Central memory CD4-positive, alpha-beta T cell (primary cell): ENCODE measurements around the gene ILDR2.

ENCODE experiments used
- DNase-seq: peaks from one replicate; pipeline ENCODE4 v3.0.0; 2022

The ILDR2 gene

GRCh38 chr1:166924823-166925541 is 50.4 kb downstream of the ILDR2 start:
- no peak for DNase-seq

- no peak for DNase-seq
Observed at GRCh38 chr1:166920561-166921475, 54.5 kb downstream of the ILDR2 start.

- DNase-seq = no peak
Observed at GRCh38 chr1:166918956-166919316, 56.4 kb downstream of the ILDR2 start.

DNA sequence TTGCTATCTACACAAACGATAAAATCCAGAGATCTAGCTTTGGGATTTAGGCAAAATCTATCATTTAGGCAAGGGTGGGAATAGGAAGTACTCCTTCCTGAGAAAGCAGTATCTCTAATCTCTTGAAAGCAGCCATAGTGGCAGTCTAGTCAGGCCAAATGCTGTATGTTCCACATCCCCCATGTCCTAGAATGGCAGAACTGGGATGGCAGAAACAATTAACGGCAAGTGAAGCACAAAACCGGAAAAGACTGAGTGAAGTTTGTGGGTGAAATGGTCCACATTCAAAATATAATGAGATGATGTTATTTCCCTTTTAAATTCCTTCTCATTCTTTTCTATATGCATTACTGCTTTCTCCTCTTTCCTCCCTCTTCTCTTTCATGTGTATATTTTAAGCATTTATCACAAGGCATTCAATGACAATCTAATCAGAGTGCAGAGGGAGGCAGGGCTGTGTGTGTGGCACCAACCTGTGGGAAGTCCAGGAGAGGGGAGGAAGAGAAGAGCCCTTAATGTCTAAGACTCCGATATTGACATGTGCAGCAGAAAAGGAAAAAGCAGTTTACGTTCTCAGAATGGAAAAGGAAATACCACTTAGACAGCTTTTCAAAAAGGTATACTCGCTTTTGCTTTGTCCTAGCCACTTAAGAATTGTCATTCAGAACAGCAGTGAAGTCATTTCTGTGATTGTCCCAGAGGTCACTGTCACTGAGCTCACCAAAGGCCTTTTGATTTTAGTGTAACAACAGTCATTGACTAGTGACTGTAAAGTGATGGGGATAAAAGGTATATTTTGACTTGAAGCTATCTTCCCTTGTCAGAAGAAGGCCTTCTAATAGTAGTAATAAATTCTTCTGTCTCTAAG is 57.0 kb downstream of the ILDR2 start:
- no peak for DNase-seq

DNA sequence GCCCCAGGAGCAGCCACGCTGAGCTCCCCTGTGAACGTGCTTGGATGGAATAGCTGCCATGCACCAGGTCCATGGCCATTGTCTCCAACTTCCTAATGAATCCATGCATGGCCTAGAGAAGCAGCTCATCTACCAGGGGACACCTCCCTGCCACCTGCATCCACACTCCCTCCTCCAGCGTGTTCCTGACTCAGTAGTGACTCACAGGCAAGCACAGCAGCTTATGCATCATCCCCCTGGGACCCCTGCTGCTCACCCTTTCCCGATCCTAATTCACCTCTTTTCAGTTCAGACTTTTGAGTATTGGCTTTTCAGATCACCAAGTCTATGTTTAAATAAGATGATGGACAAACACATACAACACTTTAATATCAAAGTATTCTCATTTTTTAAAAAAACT is 59.4 kb downstream of the ILDR2 start:
- no peak for DNase-seq

DNA sequence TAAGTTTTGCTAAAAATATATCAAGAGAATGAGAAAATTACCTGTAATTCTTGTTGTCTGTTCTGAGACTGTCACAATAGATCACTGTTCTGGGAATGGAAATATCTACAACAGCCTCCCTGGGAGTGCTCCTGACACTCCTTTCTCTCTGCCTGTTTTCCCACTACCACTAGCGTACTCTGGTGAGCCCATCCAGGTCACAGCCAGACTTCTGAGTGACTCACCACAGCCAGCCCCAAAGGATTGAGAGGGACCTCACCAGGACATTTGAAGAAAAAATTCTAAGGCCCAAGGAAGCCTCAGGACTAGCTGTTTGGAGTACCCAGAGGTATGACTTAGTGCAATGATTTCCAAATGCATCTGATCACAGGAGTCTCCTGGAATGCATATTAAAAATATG is 60.3 kb downstream of the ILDR2 start:
- no peak for DNase-seq

DNA sequence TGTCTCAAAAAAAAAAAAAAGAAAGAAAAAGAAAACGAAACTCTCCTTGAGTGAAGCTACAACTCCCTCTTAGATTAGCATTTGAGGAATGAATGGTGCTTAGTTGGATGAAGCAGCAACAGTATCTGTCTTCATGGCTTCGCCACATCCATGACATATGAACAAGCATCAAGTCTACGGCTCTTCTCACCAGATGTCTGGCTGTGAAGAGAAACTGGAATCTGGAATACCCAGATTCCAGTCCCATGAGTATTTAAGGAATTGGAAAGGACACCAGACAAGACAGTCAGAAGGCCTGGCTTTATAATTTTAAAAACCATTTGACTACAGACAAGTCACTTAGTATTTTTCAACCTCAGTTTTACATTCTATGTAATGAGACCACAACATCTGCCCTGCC is 61.2 kb downstream of the ILDR2 start:
- no peak for DNase-seq

- DNase-seq = no peak
Observed at GRCh38 chr1:166911624-166912023, 63.7 kb downstream of the ILDR2 start.

DNA sequence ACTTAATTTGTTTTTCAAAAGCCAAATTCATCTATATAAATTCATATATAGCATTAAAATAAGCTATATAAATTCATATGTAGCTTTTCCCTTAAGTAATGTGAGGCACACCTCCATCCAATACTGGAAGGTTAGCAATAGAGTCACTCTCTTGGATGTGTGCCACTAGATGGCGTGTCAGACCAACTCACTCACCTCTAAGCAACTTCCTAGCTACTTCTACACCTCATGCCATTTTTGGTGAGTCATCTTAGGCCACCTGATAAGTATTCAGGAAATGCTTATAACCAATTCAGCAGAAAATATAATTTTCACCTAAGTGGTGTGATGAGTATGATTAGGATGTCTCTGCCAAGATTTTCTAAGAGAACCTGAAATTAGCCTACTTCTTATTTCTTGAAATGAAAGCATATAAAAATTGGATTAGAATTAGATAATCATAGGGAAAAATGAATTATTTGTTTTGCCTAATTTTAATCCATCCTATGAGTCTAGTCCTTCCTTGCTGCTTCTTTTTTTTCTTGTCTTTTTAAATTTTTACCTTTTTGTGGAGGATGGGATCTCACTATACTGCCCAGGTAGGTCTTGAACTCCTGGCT is 64.8 kb downstream of the ILDR2 start:
- DNase-seq = peak; percentile 75

GRCh38 chr1:166908942-166909341 is 66.4 kb downstream of the ILDR2 start:
- no peak for DNase-seq

GRCh38 chr1:166907763-166908162 is 67.6 kb downstream of the ILDR2 start:
- no peak for DNase-seq

- no peak for DNase-seq
Observed at GRCh38 chr1:166907051-166907450, 68.3 kb downstream of the ILDR2 start.

GRCh38 chr1:166906647-166907046 is 68.7 kb downstream of the ILDR2 start:
- DNase-seq = no peak

GRCh38 chr1:166905900-166906299 is 69.4 kb downstream of the ILDR2 start:
- DNase-seq = no peak

DNA sequence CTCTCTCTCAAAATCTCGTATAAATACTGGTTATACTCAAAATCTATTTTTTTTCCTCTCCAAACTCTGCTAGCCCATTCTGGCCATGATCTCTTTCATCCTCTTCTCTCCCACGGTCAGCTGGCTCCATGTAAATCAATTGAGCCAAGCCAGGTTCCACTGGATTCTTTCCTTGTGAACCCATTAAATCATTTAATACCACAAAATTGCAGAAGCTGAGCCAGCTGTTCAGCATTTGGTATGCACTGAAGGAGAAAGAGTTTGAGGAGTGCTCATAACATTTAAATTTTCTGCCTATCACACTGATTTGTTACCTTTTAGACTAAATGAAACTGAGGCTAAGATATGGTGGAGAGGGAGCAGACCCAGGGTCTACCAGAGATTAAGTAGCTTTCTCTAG is 70.2 kb downstream of the ILDR2 start:
- DNase-seq = no peak

DNA sequence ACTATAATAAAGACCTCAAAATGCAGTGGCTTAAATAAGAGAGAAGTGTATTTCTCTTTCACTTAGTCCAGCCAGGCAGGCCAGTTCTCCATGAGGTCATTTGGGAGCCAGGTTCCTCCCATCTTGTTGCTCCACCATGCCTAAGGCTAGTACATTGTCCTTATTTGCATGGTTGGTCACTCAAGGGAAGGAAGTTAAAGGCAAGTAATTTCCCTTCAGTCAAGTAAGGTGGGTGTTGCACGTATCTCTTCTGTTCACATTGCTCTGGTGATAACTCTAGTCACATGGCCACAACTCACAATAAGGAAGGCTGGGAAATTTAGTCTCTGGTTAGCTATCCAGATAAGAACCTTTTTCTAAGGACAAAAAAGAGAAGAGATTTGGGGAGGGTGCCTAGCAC is 72.1 kb downstream of the ILDR2 start:
- DNase-seq = no peak

GRCh38 chr1:166902279-166902678 is 73.1 kb downstream of the ILDR2 start:
- DNase-seq = no peak

- DNase-seq = no peak
Observed at GRCh38 chr1:166900987-166901386, 74.4 kb downstream of the ILDR2 start.

- DNase-seq = no peak
Observed at GRCh38 chr1:166899769-166900168, 75.6 kb downstream of the ILDR2 start.

DNA sequence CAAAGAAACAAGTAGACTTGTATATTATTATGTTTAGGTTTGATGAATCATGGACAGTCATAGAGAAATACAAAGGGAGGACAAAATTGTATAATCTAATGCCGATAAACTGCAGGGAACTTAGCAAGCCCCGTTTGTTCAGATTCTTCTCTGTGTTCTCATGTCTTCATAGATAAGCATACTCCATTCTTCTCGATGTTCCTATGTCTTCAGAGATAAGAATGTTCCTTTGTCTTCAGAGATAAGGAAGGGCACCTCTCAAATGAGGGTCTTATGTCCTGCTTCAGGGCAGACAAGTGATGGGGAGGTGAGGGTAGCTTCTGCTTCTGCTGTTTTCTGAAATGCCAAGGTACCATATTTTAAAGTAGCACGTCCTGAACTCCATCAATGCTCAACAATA is 79.6 kb downstream of the ILDR2 start:
- no peak for DNase-seq

DNA sequence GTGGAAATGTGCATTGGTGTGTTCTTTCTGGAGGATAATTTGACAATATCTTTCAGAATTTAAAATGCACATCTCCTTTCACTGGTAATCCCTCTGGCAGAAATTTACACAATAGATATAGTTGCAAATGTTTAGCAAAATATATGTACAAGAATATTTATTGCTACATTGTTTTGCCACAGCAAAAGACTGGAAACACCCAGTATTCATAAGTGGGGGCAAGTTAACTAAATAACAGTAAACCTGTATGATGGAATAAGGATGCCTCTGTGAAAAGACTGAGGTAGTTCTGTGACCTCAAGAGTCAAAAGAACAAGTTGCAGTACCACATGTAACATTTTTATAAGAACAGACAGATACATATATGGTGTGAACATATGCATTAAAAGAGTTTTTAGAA is 85.6 kb downstream of the ILDR2 start:
- DNase-seq = no peak

DNA sequence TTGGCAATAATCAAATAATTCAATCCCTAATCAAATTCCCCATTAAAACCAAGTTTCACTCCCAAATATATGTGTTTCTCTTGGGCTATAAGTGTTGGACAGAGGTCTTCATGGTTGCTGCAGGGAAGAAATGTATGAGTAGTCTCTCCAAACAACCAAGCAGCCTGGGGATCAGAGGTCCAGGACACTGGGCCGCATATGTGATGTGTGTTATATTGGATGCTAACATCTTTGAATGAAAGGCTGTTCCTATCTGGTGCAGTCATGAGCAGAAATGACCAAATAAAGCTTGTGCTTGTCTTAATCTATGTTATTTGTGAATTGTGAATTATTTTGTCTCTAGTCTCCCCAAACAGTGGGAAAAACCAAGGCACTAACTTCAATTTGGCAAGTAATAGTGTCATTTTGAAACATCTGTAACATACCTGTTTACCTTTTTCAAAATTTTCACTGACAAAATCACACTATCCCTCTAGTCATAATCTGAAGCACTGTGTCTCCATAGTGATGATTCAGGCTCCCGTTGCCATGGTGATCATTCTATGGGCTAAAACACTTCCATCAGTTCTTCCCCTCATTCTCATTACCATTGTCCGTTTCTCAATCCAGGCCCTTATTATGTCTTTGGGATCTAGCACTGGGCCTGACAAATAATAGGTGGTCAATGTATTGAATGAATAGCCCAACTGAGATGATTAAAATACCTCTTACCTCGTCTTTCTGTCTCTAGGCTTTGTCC is 86.8 kb downstream of the ILDR2 start:
- DNase-seq = no peak
